Ovary (tissue), 3 donors: ENCODE results near the gene TM4SF1.

Experiments
- EP300 ChIP-seq: sonication (generic); formaldehyde crosslinking; IDR thresholded peaks from one replicate; pipeline ENCODE4 v1.6.1; 2017; ENCODE audit warnings: antibody characterized with exemption
- POLR2A ChIP-seq: fragments of 450-650 bp; IDR thresholded peaks from one replicate; pipeline ENCODE4 v1.6.1; 2017; ENCODE audit warnings: antibody characterized with exemption, mild to moderate bottlenecking, moderate library complexity
- TF ChIP-seq, protein P1 (sequence below), 3 donors: fragments of 450-650 bp in 2 of 3; fragments of 200-600 bp in 1 of 3; IDR thresholded peaks; one replicate each; pipeline versions ENCODE4 v1.5.1 to v1.8.0; 2016 to 2022; ENCODE audit warnings: antibody characterized with exemption in 3 of 3, mild to moderate bottlenecking in 1 of 3
- donor health status: DM: no; HTN: no; CAD: no.

- no peak for TF ChIP-seq EP300
- TF ChIP-seq POLR2A, result no peak
- TF ChIP-seq, protein P1, sequence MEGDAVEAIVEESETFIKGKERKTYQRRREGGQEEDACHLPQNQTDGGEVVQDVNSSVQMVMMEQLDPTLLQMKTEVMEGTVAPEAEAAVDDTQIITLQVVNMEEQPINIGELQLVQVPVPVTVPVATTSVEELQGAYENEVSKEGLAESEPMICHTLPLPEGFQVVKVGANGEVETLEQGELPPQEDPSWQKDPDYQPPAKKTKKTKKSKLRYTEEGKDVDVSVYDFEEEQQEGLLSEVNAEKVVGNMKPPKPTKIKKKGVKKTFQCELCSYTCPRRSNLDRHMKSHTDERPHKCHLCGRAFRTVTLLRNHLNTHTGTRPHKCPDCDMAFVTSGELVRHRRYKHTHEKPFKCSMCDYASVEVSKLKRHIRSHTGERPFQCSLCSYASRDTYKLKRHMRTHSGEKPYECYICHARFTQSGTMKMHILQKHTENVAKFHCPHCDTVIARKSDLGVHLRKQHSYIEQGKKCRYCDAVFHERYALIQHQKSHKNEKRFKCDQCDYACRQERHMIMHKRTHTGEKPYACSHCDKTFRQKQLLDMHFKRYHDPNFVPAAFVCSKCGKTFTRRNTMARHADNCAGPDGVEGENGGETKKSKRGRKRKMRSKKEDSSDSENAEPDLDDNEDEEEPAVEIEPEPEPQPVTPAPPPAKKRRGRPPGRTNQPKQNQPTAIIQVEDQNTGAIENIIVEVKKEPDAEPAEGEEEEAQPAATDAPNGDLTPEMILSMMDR (IDR thresholded peaks at IDR 0.05), result no peak
Observed at GRCh38 chr3:149385617-149386298, 8.3 kb upstream of the TM4SF1 start.
